ENCODE results near the gene ABCG1.

Gene ABCG1

DNA sequence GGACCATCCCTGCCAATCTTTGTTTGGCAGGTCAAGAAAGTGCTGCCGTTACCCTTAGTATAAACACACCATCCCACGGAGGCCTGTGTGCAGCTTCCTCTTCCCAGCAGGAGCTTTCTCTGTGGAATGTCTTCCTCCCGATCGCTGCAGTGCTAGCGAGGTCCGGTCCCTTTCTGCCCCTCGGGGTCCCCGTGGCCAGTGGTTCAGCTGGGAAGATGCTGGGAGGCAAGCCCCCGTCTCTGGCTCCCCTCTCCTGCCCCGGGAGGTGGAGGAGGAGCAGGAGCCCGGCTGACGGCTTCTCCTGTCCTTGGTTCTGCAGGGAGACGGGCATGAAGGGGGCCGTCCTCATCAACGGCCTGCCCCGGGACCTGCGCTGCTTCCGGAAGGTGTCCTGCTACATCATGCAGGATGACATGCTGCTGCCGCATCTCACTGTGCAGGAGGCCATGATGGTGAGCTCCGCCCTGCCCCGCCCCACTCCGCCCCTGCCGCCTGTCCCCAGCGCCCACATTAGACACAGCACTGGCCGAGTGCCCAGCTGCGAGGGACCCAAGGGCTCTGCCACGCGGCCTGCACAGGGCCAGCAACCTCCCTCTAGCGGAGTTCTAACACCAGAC is 54.2 kb downstream of the ABCG1 start:
- DNase-seq = no peak

- no peak for DNase-seq
Observed at GRCh38 chr21:42276076-42276475, 57.1 kb downstream of the ABCG1 start.

GRCh38 chr21:42276526-42277154 is 57.7 kb downstream of the ABCG1 start:
- DNase-seq = no peak

GRCh38 chr21:42277593-42277992 is 58.7 kb downstream of the ABCG1 start:
- no peak for DNase-seq

GRCh38 chr21:42278451-42279149 is 59.7 kb downstream of the ABCG1 start:
- DNase-seq = no peak

DNA sequence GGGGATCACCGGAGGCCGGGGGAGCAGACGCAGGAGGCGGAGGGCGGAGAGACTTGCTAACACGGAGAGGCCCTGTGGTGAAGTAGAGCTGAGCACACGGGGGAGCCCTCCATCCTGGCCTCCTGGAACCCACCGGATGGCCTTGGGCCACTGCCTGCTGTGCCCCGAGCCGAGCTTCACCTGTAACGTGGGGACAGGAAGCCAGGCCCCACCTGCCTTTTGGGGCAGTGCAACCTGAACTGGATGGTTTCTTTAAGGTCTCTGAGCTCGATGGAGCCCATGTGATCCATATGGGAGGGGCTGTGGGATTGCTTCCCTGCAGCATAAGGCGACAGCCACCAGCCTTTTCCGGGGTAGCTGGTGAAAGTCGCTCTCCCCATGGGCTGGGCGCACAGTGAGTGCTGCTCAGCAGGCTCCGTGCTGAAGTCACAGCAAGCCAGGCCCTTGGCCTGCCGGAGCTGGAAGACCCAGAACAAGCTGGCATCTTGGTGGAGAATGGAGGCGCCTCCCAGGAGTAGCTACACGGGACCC is 60.5 kb downstream of the ABCG1 start:
- no peak for DNase-seq

- no peak for DNase-seq
Observed at GRCh38 chr21:42279888-42280287, 60.9 kb downstream of the ABCG1 start.

DNA sequence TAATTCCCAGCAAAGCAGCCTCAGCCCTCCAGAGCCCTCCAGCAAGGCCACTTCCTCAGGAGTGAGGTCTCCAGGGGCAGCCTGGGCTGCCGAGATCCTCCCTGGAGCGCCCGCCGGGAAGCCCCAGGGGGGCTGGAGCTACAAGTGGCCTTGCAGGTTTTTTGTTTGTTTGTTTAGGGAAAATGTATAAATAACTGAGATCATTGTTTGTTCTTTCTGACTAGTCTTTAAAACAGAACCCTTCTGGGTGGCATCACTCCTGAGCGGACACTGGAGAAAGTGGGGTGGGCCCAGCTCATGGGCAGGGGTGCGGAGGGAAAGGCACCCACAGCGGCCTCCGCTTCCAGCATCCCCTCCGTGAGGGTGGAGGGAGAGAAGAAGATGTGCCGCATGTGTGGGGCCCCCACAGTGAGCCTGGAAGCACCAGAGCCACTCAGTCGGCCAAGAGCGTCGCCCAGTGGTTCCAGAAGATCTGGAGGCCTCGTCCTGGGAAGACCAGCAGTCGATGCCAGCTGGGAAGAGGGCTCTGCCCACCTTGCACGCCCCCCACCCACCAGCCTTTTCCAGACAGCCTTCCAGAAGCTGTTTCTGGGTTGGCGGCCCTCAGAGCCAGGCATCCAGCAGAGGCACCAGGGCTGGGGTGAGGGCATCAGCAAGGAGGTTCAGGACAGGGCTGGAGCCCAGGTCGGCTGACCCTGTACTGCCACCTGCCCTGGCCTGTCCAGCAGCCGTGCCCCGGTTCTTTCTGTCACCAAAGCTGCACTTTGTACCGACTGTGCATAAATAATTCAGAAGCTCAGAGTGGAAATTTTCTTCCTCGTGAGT is 61.6 kb downstream of the ABCG1 start:
- no peak for DNase-seq

DNA sequence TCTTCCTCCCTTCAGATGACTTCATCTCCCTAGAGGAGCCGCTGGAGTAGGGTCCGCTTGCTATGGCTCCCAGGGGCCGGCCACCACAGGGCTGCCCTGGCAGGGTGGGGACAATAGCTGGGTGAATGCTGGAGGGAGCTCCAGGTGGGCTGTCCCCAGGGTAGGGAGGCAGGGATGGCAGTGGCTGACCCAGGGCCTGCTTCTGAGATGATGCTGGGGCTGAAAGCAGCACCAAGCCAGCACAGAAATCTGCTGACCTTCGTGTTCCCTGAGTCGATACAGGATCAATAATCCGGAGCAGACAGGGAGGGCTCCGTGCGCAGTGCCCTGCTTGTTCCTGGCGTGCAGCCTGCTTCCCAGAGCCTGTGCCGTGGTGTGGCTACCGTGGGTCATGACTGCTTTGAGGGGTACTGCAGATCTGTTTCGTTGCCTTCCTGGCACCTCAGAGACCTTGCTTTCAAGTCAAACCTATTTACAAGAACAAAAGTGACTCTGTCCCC is 62.3 kb downstream of the ABCG1 start:
- no peak for DNase-seq

GRCh38 chr21:42282021-42282420 is 63.1 kb downstream of the ABCG1 start:
- DNase-seq = no peak

DNA sequence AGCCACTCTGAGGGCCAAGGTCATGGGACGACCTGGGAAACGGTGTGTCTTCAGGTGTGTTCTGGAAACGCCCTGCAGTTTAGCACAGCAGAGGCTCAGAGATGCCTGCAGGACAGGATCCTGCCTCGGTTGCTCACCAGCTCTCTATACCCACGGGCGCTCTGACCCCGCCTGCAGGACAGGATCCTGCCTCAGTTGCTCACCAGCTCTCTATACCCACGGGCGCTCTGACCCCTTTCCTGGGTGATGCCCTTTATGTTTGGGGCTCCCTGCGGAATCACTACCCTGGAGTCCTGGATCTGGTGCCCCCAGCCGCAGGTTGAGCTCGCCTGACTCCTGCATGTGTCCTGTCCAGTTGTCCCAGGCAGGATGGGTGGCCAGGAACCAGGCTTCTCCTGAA is 63.8 kb downstream of the ABCG1 start:
- no peak for DNase-seq

DNA sequence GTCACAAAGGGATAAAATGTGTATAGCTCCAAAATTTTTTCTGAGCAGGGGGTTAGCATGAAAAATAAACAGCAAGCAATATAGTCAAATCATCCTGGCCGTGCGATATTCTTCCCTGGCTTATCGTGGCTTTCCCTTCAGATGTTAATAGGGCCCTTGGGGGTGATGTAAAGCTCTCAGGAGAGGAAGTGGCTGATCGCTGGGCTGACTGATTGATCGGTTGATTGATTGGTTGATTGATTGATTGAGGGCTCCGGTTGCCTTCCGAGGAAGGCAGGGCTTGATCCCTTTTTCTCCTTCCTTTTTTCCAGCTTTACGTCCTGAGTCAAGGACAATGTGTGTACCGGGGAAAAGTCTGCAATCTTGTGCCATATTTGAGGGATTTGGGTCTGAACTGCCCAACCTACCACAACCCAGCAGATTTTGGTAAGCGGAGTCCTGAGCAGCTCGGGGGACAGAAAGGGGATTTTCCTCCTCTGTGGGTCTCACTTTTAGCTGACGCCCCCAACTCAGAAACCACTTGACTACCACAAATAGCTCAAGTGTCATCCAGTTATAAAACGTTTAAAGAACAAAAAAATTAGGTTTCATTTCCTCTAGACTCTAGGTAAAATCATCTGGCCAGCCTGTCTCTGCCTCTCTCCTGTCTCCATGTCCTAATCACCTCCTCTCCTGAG is 66.8 kb downstream of the ABCG1 start:
- DNase-seq = no peak

DNA sequence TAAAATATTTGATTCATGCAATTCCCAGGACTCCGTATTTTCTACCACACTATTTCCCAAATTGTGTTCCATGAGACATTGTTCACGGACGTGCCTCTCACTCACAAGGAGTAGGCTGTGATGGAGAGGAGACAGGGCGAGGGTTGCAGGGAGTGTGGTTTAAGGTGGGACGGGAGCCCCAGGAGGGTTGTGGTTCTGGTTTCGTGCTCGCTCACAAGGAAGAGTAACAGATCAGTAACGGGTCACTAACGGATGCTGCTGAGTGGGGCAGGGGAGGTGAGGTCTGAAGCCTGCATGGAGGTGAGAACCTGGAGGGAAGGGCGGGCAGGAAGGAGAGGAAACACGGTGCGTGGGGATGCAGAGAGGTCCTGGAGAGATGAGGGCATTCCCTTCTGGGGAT is 67.5 kb downstream of the ABCG1 start:
- no peak for DNase-seq

DNA sequence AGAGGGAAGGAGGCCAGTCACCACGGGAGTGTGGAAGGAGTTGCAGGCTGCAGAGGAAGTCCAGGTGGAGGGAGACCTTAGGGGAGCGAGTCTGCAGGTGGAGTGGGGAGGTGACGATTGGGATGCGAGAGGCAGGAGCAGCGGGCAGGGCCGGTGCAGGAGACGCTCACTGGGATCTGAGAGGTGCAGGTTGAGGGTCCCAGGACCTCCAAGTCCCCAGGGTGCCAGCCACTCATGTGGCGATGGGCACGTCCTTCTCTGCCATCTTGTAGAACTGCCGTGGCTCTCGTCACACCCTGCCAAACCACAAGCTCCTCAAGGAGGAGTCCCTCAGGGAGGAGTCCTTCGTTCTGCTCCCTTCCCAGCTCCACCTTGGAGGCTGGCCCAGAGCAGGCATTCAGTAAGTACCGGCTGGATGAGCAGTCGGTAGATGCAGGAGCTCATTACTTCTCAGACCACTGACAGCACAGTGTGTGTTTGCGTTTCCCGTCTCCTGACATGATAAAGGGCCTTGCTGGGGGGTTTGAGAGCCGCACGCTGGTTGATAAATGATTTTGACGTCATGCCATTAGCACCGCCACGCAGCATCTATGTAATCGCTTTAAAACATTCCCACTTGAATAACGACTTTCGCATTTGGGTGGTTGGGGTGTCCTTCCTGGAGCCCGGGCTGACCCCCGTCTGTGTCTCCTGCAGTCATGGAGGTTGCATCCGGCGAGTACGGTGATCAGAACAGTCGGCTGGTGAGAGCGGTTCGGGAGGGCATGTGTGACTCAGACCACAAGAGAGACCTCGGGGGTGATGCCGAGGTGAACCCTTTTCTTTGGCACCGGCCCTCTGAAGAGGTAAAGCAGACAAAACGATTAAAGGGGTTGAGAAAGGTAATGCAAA is 68.5 kb downstream of the ABCG1 start:
- no peak for DNase-seq

DNA sequence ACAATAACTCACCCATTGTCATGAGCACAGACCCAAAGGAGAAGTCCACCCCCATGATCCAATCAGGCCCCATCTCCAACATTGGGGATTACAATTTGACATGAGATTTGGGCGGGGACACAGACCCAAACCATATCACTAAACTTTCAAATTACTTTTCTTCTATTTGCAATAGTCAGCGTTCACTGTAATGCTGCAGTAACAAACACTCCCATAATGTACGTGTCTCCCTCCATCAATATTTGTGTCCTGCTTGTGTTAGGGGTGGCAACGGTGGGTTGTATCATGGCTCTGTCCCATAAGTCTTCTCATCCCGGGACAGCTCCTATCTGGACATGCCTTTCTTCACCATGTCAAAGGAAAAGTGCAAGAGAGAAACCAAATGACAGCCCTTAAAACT is 70.0 kb downstream of the ABCG1 start:
- DNase-seq = no peak

- no peak for DNase-seq
Observed at GRCh38 chr21:42289926-42290325, 71.0 kb downstream of the ABCG1 start.

DNA sequence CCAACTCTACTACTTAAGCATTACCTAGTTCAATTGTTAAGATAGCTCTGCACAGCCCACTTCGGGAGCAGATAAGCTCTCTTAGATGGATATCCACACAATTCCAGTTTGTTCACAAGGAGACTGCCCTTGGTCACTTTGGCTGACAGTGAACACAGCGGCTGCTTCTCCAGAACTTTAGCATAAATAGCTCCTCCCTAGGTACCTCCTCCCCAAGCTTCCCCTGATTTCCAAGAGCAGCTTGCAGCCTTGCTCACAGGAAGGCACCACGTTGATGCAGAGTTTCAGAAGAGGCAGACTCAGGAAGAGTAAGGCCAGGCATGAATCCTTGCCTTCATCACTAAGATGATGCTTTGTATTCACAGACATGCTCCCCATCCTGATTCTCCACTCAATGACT is 71.6 kb downstream of the ABCG1 start:
- no peak for DNase-seq

- no peak for DNase-seq
Observed at GRCh38 chr21:42291003-42291750, 72.2 kb downstream of the ABCG1 start.

GRCh38 chr21:42291751-42292562 is 73.0 kb downstream of the ABCG1 start:
- DNase-seq = no peak
